Activated CD8-positive, alpha-beta memory T cell treated with anti-CD3 and anti-CD28 coated beads, Interleukin-2, amount 50 U/mL, for 48 hours (primary cell): ENCODE measurements around the gene ANO6.

ENCODE experiments used
- DNase-seq: peaks from one replicate; pipeline ENCODE4 v3.0.0-alpha.2; 2020

The ANO6 gene

DNA sequence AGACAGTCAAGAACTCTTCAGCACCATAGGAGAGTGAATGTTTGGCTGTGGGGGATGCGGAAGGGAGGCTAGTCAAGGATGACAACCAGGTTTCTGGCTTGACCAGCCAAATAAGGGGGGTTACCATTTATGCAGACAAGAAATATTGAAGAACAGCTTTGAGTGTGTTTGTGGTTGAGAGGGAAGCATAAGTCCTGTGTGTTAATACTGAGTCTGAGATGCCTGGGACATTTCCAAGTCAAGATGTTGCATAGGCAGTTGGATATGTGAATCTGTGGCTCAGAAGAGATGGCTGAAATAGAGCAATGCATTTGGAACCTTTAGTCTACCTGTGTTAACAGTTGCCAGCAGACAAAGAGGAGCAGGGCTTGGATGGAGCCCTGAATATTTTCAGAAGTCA lies 66.1 kb downstream of the ANO6 start:
- no peak for DNase-seq

DNA sequence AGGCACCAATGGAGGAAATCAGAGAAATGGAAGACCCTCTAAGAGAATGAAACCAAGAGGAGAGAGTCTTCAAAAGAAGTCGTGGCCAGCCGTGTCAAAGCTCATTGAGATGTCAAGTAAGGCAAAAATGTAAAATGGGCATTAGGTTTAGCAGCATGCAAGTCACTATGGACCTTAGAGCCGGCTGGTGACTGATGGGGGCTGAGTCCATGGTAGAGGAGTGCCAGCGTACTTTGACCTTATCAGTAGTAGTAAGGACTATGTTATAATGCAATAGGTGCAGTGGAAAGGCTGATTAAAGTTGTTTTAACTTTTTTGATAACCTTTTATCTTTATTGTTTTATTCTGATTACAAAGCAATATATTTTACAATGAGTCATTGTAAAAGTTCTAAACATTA lies 66.5 kb downstream of the ANO6 start:
- DNase-seq: no peak

GRCh38 chr12:45284096-45284901 lies 68.4 kb downstream of the ANO6 start:
- no peak for DNase-seq

GRCh38 chr12:45285717-45286116 lies 69.8 kb downstream of the ANO6 start:
- DNase-seq: no peak

- no peak for DNase-seq
These were observed 70.7 kb downstream of the ANO6 start for GRCh38 chr12:45286621-45287020.

DNA sequence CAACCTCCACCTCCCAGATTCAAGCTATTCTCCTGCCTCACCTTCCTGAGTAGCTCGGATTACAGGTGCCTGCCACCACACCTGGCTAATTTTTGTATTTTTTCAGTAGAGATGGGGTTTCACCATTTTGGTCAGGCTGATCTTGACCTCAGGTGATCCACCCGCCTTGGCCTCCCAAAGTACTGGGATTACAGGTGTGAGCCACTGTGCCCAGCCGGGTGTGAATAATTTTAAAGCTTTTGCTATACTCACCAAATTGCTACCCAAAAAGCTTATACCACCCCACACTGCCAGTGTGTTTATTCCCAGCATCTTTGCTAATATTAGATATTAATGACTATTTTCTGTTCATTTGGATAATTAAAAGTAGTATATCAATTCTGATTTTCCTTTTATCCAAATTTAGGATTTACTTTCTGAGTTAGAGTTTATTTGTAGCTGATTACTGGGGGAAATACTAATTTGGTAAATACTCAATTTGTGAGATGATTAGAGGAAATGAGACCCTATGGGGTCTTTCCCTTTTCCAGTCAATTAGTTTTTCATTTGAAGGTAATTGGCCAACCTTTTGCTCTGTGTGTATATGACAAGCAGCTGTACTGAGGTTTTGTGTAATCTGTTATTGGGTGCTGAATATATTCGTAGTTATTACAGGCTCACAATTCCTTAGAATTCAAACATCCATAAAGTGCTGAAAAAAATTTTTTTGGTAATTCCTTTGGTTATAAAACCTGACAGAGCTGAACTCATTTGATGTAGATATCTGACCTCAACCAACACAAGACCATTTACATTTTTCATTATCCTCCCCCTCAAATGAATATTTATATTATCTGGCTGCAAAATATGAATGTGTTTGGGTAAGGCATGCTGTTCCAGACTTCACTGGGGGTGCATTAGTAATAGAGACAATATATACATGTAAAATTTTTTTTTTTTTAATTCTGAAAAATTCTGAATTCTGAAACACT lies 73.6 kb downstream of the ANO6 start:
- DNase-seq: no peak

DNA sequence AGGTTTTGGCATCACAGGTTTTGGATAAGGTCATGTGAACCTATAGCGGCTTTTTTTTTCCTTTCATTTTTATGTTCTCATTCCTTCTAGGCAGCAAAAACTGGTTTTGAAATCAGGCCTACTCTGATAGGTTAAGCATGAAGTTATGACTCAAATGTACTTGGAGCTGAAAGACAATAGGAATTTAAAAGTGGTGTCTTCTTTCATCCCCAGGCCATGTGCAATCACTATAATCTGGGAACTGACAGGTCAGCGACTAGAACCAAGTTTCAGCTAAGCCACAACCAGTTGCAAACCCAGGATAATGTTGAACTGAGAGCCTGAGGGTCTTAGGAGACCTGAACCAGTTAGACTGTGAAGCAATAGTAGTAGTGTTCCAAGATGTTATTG lies 74.3 kb downstream of the ANO6 start:
- no peak for DNase-seq

DNA sequence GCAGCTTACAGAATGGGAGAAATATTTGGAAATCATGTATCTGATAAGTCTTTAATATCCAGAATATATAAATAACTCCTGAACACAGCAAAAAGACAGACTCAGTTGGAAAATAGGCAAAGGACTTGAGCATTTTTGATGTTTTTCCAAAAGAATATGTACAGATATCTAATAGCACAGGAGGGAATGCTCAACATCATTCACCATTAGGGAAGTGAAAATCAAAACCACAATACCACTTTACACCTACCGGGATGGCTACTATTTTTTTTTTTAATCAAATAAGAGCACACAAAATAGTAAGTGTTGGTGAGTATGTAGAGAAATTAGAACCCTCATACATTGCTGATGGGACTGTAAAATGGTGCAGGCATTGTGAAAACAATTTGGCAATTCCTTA lies 75.6 kb downstream of the ANO6 start:
- no peak for DNase-seq

GRCh38 chr12:45292486-45293195 lies 76.7 kb downstream of the ANO6 start:
- DNase-seq: no peak

DNA sequence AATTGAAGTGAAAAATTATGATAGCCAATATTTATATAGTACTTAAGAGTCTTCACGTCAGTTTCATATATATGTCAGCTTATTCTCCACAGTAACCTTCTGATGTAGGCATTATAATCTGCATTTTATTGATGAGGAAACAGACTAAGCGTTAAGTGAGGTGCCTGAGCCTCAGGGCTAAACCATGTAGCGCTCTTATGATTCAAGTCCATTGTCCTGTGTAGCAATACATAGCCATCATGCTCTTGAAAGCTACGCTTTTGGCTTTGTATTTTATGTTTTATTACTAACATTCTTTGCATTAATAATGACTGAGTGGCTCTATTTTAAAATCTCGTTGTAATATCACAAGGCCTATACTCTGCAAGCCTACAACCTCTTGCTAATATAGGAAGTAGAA lies 79.0 kb downstream of the ANO6 start:
- DNase-seq: no peak

GRCh38 chr12:45296046-45296586 lies 80.2 kb downstream of the ANO6 start:
- no peak for DNase-seq

- DNase-seq: no peak
These were observed 82.2 kb downstream of the ANO6 start for GRCh38 chr12:45298047-45298446.

GRCh38 chr12:45298721-45299692 lies 83.1 kb downstream of the ANO6 start:
- DNase-seq: no peak

DNA sequence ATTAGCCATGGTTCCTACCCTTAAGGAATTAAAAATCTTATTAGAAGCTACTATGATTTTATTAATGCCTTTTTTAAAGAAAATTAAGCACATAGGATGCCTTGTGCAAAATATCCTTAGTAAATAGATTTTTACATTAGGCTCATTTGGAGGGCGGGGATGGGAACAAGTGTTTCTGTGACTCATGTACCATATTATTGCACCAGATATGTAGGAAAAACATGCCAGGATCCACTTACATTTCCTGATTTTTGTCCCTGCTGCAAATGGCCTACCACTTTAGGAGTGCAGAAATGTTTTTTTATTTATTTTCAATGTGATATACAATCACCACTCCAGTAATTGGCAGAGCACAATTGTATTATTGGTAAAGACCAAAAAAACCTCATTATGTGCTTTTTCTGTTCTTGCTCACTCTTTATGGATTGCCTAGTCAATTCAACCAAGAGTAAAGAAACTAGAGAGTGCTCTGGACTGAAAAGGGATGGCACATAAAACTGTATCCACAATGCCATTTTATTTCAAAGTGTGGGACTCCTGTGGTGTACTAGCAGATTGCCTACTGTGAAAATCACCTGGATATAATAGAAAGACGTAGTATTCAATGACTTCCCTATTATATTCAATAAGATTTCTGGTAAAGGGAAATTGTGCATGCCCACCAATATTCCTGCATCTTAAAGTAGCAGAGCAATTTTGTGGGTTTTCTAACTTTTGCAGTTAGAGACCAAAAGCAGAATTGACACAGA lies 86.9 kb downstream of the ANO6 start:
- DNase-seq: no peak

DNA sequence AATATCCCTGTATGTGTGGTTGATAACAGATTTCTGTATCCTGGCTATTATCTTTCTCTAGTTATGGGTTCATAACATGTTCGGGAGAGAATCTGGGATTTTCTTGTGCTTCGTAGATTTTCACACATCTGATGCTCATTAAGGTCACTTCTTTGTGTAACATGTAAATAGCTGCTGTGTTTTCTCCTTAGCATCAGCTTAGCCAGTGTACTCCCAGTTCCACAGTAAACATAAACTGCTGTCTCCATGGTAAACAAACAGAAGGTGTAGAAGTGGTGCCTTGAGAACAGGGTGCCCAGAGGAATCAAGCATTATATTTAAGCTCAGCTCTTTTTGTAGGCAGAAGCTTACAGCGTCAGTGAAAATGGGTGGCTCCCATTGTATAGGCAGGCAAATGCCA lies 88.0 kb downstream of the ANO6 start:
- no peak for DNase-seq

GRCh38 chr12:45304514-45305178 lies 88.8 kb downstream of the ANO6 start:
- DNase-seq: no peak

DNA sequence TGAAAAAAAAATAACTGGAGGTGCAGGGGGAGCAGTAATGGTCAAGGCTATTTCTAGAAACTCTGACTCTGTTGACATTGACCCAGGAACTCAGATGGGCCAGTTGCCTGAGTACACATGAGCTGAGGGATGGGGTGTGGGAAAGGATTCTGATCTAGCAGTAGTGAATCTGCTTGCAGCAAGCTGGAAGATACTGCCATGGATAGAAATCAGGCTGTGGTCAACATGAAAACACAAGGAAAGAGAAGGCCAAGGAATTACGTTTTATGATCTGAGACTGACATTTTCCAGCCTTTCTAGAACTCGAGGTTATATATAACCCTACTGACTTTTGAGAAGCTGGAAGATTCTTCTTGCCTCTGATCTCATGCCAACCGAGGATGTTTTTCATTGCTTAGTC lies 90.0 kb downstream of the ANO6 start:
- DNase-seq: no peak

DNA sequence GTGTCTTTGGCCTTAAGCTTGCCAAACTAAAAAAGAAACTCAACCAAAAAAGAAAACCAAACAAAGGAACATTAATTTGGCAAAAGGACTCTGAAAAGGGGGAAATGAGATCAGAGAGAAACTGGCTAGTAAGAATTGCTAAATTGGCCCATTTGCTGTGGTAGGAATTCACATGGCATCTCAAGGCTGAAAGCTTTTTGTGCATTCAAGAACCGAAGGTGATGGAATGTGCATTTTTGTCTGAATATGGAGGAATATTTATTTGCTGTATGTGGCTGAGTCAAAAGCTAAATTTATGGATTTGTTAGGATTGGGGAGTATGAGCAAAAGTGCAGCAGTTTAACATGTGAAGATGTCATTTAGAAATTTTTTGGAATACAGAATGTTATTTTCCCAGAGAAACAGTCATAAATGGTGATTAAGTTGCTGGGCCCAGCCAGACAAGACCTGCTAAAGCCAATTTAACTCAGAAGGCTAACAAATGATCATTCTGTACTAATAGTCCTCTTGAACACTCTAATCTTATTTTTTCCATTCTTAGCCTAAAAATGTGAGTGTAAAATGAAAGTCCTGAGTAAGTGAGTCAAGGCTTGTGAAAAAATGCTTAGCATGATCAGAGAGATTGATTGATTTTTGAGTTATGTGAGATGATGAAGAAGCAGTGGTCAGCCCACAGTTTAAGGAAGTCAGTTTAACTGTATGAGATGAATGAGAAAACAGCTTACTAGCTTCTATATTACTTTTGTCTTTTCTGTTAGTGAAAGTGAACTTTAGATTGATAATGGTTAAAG lies 94.1 kb downstream of the ANO6 start:
- DNase-seq: no peak

DNA sequence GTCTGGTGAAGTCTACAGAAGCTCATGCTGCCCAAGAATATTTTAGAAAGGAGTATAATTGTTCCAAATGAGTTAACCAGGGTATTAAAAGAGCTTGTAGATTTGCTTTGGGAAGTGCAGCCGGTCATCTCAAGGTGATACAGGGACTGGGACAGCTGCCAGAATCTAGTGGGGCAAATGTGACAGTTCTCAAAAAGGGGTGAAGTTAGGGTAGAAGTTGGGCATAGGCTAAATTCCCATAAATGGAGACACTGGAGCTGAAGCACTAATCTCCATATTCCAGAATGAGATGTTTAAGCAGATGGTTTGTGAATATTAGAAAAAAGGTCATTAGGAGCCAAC lies 94.7 kb downstream of the ANO6 start:
- no peak for DNase-seq

GRCh38 chr12:45312012-45312411 lies 96.1 kb downstream of the ANO6 start:
- DNase-seq: no peak
